Activated T-helper 2 cell treated with anti-CD3 and anti-CD28 coated beads, Interferon-gamma antibody, Interleukin-2, Interleukin-4, amounts not matched to agents 10 μg/mL and 5 μg/mL and 100 μg/mL, durations not matched to agents 14 hours and 24 hours and 36 hours (primary cell): Measurements from ENCODE around the gene COX4I1. TPM values are rescaled to one million over a fixed set of nuclear protein-coding genes. Genes with fewer than 3 reads are reported as not detected.

ENCODE experiments used
- DNase-seq: peaks from one replicate; pipeline ENCODE4 v3.0.0; 2021; ENCODE audit warnings: low spot score
- H3K27ac Mint-ChIP-seq: one replicate; pipeline ENCODE4 v1.8.0; 2021; ENCODE audit warnings: mixed read lengths
- H3K27me3 Mint-ChIP-seq: one replicate; pipeline ENCODE4 v1.8.0; 2021; ENCODE audit warnings: low read depth, mixed read lengths
- H3K36me3 Mint-ChIP-seq: one replicate; pipeline ENCODE4 v1.8.0; 2021; ENCODE audit warnings: low read depth, mixed read lengths
- H3K4me1 Mint-ChIP-seq: one replicate; pipeline ENCODE4 v1.8.0; 2021; ENCODE audit warnings: low read depth, mixed read lengths
- H3K4me3 Mint-ChIP-seq: one replicate; pipeline ENCODE4 v1.8.0; 2021; ENCODE audit warnings: low read depth, mild to moderate bottlenecking, moderate library complexity, mixed read lengths
- H3K9me3 Mint-ChIP-seq: one replicate; pipeline ENCODE4 v1.8.0; 2021; ENCODE audit warnings: mixed read lengths
- intact Hi-C: fragments of 100-400 bp; cut with micrococcal nuclease; formaldehyde crosslinking; loops from one replicate; pipeline ENCODE4 v1.15.1; 2023
- total RNA-seq: library from RNA; stranded (reverse); gene quantifications from 2 replicates; pipeline ENCODE4 v1.2.3, GENCODE V29; 2022

The COX4I1 gene
- total RNA-seq: 543 and 561 TPM in 2 replicates

GRCh38 chr16:85799497-85800320 lies at the start of gene COX4I1, which contains the start of gene EMC8:
COX4I1 (plus strand) TSS chr16:85799695; CDS start chr16:85801206, 1,511 bp downstream.
EMC8 (minus strand) TSS chr16:85799544; CDS start chr16:85799295, 249 bp downstream.
- Mint-ChIP-seq H3K4me3 (peak within 1 kb of the TSS; percentile 90), H3K27me3 (no peaks in the 10 kb centered on the region), H3K27ac (peak within 1 kb of the TSS; percentile 91), H3K9me3 (no peaks in the 10 kb centered on the region), H3K4me1 (peaks cover 27% of the 10 kb centered on the region), H3K36me3 (peaks cover 61% of the 10 kb centered on the region)
- peak; percentile 91 for DNase-seq
- intact Hi-C loops: loop anchor here (10.0 kb wide), 1 partner anchor 115 kb away; the partner anchor contains the start of gene GINS2

DNA sequence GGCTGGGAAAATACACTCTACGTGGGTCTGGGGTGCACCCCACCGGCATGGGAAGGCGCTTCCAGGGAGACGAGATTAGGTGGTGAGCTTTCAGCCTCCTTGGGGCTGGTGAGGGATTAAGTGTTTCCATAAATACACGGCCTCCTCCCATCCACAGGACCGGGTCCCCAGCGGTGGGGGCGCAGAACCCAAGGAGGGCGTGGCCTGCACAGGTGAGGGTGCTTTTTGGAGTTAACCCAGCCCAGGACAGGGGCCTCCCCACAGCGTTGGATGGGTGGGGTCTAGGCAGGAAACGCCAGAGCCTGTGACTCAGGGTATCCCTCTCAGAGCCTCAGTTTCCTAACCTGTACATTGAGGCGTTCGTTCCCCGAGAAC lies 49.7 kb upstream of the COX4I1 start:
- intact Hi-C loops: no loop called here
- Mint-ChIP-seq H3K27ac (no peak overlapping the region), H3K4me1 (peaks cover 3% of the 10 kb centered on the region), H3K4me3 (no peak overlapping the region), H3K9me3 (no peaks in the 10 kb centered on the region), H3K36me3 (no peaks in the 10 kb centered on the region), H3K27me3 (peaks cover 22% of the 10 kb centered on the region)
- no peak for DNase-seq

GRCh38 chr16:85750146-85750826 lies 49.2 kb upstream of the COX4I1 start:
- Mint-ChIP-seq H3K27ac (no peak overlapping the region), H3K27me3 (peaks cover 22% of the 10 kb centered on the region), H3K4me3 (peak overlapping the region; percentile 74), H3K36me3 (no peaks in the 10 kb centered on the region), H3K9me3 (no peaks in the 10 kb centered on the region), H3K4me1 (peaks cover 3% of the 10 kb centered on the region)
- intact Hi-C loops: no loop called here
- no peak for DNase-seq

DNA sequence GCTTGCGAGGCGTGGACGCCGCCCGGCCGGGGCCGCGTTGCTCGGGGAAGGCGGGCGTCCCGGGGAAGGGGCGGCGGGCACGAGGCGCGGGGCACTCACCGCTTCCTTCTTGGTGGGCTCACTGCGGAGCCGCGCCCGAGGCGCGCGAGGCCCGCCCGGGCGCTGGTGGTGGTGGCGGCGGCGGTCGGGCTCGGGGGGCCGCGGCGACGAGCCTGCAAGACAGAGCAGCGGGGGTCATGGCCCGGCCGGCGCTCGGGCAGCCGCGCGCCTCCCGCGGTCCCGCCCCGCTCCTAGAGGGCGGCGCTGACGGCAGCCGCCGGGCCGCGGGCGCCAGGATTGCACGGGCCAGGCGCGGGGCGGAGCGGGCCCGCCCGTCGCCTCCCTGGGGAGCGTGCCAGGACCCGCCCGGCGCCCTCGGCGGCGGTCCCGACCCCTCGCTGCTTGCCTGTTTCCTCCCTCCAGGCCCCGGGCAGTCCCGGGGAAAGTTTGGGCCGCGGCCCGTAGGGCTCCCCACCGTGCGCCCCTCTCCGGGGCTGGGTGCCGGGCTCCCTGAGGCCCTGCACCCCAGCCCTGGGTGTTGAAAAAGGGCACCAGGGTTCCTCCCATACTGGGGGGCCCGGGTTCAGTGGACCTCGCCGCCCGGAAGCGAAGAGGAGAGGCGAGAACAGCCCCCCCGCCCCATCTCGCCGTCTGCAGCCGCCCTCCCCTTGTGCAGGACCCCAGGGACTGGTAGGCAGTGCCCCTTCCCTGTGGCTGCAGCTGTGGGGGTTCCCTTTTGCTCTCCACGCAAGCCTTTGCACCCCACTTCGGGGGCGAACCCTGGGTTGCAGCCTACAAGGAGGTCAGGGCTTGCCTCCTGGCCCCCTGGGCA lies 48.4 kb upstream of the COX4I1 start, which contains the start of gene C16orf74:
C16orf74 (minus strand) TSS at position 270 of the 871 bp plus-strand sequence. CDS start 15,879 bp downstream, outside the sequence.
- no peaks in the 10 kb centered on the region for H3K36me3 Mint-ChIP-seq
- no peaks in the 10 kb centered on the region for H3K9me3 Mint-ChIP-seq
- H3K27ac Mint-ChIP-seq: no peak within 1 kb of the TSS
- peak within 1 kb of the TSS; percentile 74 for H3K4me3 Mint-ChIP-seq
- H3K4me1 Mint-ChIP-seq: peaks cover 3% of the 10 kb centered on the region
- no peak for DNase-seq
- H3K27me3 Mint-ChIP-seq: peaks cover 22% of the 10 kb centered on the region
- intact Hi-C loops: no loop called here

DNA sequence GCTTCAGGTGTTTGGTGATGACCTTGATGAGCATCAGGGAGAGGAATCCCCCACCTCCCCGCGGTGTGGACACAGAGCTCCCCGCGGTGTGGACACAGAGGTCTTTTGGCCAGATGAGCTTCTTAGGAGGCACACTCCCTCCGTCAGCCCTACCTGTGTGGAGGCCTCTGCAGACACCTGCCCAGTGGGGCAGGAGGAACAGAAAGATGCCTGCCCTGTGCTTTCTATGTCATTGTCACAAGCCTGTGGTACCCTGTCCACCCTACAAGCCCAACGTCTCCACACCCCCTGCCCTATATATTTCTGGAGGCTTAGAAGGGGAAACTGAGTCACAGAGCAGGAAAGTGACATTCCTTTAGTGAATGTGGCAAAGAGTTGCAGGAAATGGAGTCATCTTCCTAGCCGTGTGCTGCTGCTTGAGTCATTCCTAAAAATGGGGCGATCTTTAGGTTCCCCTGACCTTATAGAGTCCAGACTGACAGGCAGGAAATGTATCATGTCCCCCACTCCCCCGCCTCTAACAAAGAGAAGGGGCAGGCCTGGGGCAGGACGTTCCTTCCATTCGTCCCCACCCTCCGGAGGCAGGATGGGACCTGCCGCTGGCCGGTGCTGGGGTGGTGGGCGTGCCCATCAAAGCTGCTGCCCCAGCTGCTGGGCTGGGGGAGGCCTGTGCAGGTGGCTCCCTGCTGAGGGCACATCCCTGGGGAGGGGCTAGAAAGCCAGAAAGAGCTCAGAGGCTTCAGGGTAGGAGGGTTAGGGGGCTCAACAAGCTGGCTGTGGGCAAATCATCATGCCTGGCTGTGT lies 47.6 kb upstream of the COX4I1 start:
- no peaks in the 10 kb centered on the region for H3K36me3 Mint-ChIP-seq
- H3K9me3 Mint-ChIP-seq: no peaks in the 10 kb centered on the region
- intact Hi-C loops: no loop called here
- H3K4me1 Mint-ChIP-seq: peaks cover 3% of the 10 kb centered on the region
- DNase-seq: no peak
- no peak overlapping the region for H3K27ac Mint-ChIP-seq
- no peak overlapping the region for H3K4me3 Mint-ChIP-seq
- H3K27me3 Mint-ChIP-seq: peaks cover 22% of the 10 kb centered on the region

- DNase-seq: no peak
- intact Hi-C loops: no loop called here
- Mint-ChIP-seq H3K36me3 (no peaks in the 10 kb centered on the region), H3K4me1 (peaks cover 3% of the 10 kb centered on the region), H3K4me3 (no peak overlapping the region), H3K9me3 (no peaks in the 10 kb centered on the region), H3K27me3 (peaks cover 22% of the 10 kb centered on the region), H3K27ac (no peak overlapping the region)
These were observed 46.7 kb upstream of the COX4I1 start for GRCh38 chr16:85752511-85753420.

DNA sequence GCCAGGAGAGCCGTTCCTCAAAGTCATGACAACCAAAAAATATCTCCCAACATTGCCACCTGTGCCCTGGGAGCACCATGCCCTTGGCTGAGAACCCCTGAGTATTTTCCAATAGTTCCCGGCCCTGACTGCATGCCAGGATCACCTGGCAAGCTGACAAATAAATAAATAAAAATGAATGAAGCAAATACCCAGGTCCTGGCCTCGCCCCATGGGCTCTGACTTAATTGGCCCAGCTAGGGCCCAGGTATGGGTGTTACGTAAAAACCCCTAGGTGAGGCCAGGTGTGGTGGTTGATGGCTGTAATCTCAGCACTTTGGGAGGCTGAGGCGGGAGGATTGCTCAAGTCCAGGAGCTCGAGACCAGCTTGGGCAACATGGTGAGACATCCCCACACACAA lies 45.9 kb upstream of the COX4I1 start:
- intact Hi-C loops: no loop called here
- no peaks in the 10 kb centered on the region for H3K36me3 Mint-ChIP-seq
- peaks cover 3% of the 10 kb centered on the region for H3K4me1 Mint-ChIP-seq
- H3K27me3 Mint-ChIP-seq: peaks cover 20% of the 10 kb centered on the region
- no peak overlapping the region for H3K27ac Mint-ChIP-seq
- H3K9me3 Mint-ChIP-seq: no peaks in the 10 kb centered on the region
- no peak overlapping the region for H3K4me3 Mint-ChIP-seq
- no peak for DNase-seq

- H3K36me3 Mint-ChIP-seq: no peaks in the 10 kb centered on the region
- no peak overlapping the region for H3K4me3 Mint-ChIP-seq
- DNase-seq: no peak
- no peak overlapping the region for H3K27ac Mint-ChIP-seq
- intact Hi-C loops: no loop called here
- peaks cover 22% of the 10 kb centered on the region for H3K27me3 Mint-ChIP-seq
- peaks cover 3% of the 10 kb centered on the region for H3K4me1 Mint-ChIP-seq
- no peaks in the 10 kb centered on the region for H3K9me3 Mint-ChIP-seq
These were observed 45.5 kb upstream of the COX4I1 start for GRCh38 chr16:85753976-85754375.

GRCh38 chr16:85754413-85754812 lies 45.1 kb upstream of the COX4I1 start:
- no peak overlapping the region for H3K27ac Mint-ChIP-seq
- H3K4me3 Mint-ChIP-seq: no peak overlapping the region
- no peak for DNase-seq
- peaks cover 25% of the 10 kb centered on the region for H3K27me3 Mint-ChIP-seq
- peaks cover 5% of the 10 kb centered on the region for H3K4me1 Mint-ChIP-seq
- no peaks in the 10 kb centered on the region for H3K36me3 Mint-ChIP-seq
- no peaks in the 10 kb centered on the region for H3K9me3 Mint-ChIP-seq
- intact Hi-C loops: no loop called here

- H3K27me3 Mint-ChIP-seq: peaks cover 24% of the 10 kb centered on the region
- intact Hi-C loops: no loop called here
- no peaks in the 10 kb centered on the region for H3K9me3 Mint-ChIP-seq
- DNase-seq: no peak
- H3K27ac Mint-ChIP-seq: no peak overlapping the region
- peaks cover 2% of the 10 kb centered on the region for H3K4me1 Mint-ChIP-seq
- H3K36me3 Mint-ChIP-seq: no peaks in the 10 kb centered on the region
- no peak overlapping the region for H3K4me3 Mint-ChIP-seq
These were observed 43.3 kb upstream of the COX4I1 start for GRCh38 chr16:85755929-85756768.
